Measurements from ENCODE around the gene HOXD11.

HOXD11 gene

DNA sequence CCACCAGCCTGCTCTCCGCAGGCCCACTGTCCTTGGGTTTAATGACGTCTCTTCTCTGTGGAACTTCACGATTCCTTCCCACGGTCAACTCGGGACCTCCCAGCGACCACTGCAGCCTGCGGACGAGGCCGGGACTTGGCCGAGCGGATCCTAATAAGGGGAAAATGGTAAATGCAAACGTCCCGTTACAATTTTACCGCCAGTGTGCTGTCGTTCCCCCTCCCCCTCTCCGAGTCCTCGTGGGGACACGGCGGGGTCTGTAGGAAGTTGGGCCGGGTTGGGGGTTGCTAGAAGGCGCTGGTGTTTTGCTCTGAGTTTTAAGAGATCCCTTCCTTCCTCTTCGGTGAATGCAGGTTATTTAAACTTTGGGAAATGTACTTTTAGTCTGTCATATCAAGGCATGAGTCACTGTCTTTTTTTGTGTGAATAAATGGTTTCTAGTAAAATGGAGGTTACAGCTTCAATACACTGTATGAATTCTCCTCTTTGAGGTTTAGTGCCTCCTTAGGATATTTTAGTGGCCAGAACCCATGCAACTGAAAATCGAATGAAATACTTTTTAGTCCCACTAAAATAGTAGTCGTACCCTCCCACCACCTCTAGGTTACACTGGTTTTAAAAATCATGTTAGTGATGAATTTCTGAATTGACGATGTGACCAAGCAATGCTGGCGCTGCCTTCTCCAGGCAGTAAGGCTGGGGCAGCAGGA lies 2.3 kb downstream of the HOXD11 start:
- TF ChIP-seq, protein P1, sequence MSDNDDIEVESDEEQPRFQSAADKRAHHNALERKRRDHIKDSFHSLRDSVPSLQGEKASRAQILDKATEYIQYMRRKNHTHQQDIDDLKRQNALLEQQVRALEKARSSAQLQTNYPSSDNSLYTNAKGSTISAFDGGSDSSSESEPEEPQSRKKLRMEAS (IDR thresholded peaks at IDR 0.05) = no peak

DNA sequence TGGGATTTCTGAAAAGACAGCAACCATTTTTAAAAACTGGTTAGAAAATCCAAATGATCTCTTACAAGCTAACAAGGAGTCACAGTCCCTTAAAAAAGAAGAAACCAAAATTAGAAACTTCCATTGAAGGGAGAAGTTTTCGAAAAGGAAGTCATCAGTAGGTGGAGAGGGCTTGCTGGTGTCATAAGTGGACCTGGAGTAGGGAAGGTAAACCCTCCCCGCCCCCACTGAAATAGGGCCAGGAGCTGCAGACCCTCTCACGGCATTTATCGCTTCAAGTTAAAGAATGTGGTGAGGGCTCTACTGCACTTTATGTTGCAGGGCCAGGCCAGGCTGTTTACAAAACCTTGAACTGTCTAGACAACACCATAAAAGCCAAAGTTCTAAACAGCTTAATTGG lies 2.9 kb downstream of the HOXD11 start:
- TF ChIP-seq CEBPB (IDR thresholded peaks at IDR 0.05) (no peak), TAF1 (IDR thresholded peaks at IDR 0.05; ENCODE audit: low read depth) (no peak), RAD21 (IDR thresholded peaks at IDR 0.05; ENCODE audit: low read depth) (no peak), EP300 (IDR thresholded peaks at IDR 0.05; ENCODE audit: borderline replicate concordance) (no peak), ZBTB7A (IDR thresholded peaks at IDR 0.05; ENCODE audit: low read depth) (no peak), YY1 (IDR thresholded peaks at IDR 0.05; ENCODE audit: low read depth) (no peak), EGR1 (IDR thresholded peaks at IDR 0.05) (no peak), FOXM1 (IDR thresholded peaks at IDR 0.05; ENCODE audit: borderline replicate concordance, low read depth) (no peak), TEAD4 (IDR thresholded peaks at IDR 0.05) (no peak), TCF12 (IDR thresholded peaks at IDR 0.05; ENCODE audit: low read depth) (no peak)
- TF ChIP-seq, protein P2, sequence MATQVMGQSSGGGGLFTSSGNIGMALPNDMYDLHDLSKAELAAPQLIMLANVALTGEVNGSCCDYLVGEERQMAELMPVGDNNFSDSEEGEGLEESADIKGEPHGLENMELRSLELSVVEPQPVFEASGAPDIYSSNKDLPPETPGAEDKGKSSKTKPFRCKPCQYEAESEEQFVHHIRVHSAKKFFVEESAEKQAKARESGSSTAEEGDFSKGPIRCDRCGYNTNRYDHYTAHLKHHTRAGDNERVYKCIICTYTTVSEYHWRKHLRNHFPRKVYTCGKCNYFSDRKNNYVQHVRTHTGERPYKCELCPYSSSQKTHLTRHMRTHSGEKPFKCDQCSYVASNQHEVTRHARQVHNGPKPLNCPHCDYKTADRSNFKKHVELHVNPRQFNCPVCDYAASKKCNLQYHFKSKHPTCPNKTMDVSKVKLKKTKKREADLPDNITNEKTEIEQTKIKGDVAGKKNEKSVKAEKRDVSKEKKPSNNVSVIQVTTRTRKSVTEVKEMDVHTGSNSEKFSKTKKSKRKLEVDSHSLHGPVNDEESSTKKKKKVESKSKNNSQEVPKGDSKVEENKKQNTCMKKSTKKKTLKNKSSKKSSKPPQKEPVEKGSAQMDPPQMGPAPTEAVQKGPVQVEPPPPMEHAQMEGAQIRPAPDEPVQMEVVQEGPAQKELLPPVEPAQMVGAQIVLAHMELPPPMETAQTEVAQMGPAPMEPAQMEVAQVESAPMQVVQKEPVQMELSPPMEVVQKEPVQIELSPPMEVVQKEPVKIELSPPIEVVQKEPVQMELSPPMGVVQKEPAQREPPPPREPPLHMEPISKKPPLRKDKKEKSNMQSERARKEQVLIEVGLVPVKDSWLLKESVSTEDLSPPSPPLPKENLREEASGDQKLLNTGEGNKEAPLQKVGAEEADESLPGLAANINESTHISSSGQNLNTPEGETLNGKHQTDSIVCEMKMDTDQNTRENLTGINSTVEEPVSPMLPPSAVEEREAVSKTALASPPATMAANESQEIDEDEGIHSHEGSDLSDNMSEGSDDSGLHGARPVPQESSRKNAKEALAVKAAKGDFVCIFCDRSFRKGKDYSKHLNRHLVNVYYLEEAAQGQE (IDR thresholded peaks at IDR 0.05; ENCODE audit: low read depth) = no peak
- TF ChIP-seq, protein P3, sequence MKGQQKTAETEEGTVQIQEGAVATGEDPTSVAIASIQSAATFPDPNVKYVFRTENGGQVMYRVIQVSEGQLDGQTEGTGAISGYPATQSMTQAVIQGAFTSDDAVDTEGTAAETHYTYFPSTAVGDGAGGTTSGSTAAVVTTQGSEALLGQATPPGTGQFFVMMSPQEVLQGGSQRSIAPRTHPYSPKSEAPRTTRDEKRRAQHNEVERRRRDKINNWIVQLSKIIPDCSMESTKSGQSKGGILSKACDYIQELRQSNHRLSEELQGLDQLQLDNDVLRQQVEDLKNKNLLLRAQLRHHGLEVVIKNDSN (IDR thresholded peaks at IDR 0.05) = no peak

DNA sequence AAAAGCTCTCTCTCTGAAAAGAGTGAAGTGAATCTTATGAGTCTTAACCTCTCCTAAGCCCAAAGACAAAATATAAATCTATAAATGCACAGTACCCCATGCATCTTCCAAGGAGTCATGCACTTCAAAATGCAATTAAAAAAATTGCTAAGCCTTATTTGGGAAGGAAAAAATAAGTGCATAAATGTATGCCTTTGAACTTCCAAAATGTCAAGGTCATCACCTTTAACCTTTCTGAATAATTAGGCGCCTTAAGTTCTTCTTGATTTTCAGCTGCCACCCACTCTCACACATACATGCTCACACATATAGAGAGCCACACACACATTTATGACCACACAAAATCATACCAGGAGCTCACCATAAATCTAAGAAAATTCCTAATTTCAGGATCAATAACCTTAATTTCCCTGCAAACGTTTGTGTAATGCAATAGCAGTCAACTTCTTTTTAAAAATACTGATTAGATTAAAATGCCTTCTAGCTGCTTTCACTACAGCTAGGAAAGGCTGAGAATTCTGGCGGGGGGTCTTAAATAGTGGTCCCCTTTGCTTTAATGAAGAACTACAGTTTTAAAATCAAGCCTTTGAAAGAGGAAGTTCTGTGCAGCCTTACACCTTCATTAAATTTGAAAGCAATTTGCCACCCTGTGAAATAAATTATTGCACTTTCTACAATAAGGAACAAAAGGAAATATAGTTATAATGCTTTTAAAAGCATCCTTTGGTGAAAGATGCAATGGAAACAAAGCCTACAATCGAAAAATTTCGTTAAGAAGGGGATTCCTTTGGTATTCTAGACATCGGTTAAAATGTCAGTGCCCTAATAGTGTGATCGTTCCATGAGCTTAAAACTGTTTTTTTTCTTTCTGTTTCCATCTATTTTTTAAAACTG lies 3.6 kb downstream of the HOXD11 start:
- no peak for TF ChIP-seq YY1 (IDR thresholded peaks at IDR 0.05; ENCODE audit: low read depth)
- no peak for TF ChIP-seq EP300 (IDR thresholded peaks at IDR 0.05; ENCODE audit: borderline replicate concordance)
- TF ChIP-seq TAF1 (IDR thresholded peaks at IDR 0.05; ENCODE audit: low read depth) = no peak
- TF ChIP-seq CEBPB (IDR thresholded peaks at IDR 0.05) = no peak
- no peak for TF ChIP-seq ZBTB7A (IDR thresholded peaks at IDR 0.05; ENCODE audit: low read depth)
- no peak for TF ChIP-seq FOXM1 (IDR thresholded peaks at IDR 0.05; ENCODE audit: borderline replicate concordance, low read depth)
- TF ChIP-seq, protein P1 (IDR thresholded peaks at IDR 0.05) = no peak
- TF ChIP-seq RAD21 (IDR thresholded peaks at IDR 0.05; ENCODE audit: low read depth) = no peak
- TF ChIP-seq, protein P2 (IDR thresholded peaks at IDR 0.05; ENCODE audit: low read depth) = no peak
- no peak for TF ChIP-seq TEAD4 (IDR thresholded peaks at IDR 0.05)
- TF ChIP-seq NFIC (IDR thresholded peaks at IDR 0.05) = no peak
- TF ChIP-seq CREB1 (IDR thresholded peaks at IDR 0.05; ENCODE audit: low read depth) = no peak
- TF ChIP-seq EGR1 (IDR thresholded peaks at IDR 0.05) = no peak
- TF ChIP-seq, protein P3 (IDR thresholded peaks at IDR 0.05) = no peak

DNA sequence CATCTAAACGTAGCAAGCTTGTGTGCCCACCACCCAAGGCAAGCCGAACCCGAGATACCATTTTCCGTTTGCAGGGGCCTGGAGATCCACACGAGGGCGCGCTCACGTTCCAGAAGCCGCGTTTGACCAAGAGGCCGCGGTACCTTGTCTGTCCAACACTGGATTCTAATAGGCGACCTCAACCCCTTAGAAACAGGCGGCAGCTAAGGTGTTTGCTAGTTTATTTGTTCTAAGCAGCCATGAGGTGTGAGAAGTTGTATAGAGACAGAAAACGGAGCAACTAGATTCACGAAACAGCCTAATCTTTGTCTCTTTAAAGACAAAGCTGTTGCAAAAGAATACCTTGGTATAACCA lies 4.2 kb downstream of the HOXD11 start:
- peak; percentile 43; the same call in 1 of the 2 replicates for TF ChIP-seq RAD21 (IDR thresholded peaks at IDR 0.05; ENCODE audit: low read depth)
- TF ChIP-seq, protein P1 (IDR thresholded peaks at IDR 0.05) = no peak

DNA sequence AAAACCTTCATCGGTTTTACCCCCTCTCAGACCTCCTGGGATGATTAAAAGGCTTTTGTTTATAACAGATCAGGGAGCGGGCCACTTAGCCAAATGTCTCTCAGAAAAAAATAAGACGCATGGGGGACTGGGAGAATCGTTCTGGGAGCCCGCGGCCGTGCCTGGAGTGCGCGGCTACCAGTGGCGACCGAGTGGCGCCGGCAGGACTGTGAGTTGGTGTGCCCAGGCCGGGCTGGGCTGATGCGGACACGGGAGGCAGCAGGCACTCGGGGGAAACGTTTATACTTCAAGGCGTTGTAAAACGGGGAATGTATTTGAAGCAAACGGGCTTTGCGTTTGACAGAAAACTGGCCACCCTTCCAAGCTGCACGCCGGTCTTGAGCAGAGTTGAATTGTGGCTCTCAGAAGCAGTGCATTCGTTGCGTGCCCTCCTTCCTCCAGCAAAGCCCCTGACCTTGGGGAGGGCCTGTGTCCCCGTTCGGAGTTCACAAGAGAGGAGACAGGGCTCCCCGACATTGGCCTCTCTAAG lies 4.8 kb downstream of the HOXD11 start:
- TF ChIP-seq TEAD4 (IDR thresholded peaks at IDR 0.05) = no peak
- TF ChIP-seq TAF1 (IDR thresholded peaks at IDR 0.05; ENCODE audit: low read depth) = no peak
- TF ChIP-seq EP300 (IDR thresholded peaks at IDR 0.05; ENCODE audit: borderline replicate concordance) = no peak
- no peak for TF ChIP-seq YY1 (IDR thresholded peaks at IDR 0.05; ENCODE audit: low read depth)
- TF ChIP-seq EGR1 (IDR thresholded peaks at IDR 0.05) = no peak
- TF ChIP-seq, protein P1 (IDR thresholded peaks at IDR 0.05) = no peak

All from Ishikawa (cell line).